Calu3 (cell line): Measurements from ENCODE around the gene TMEM184B. TPM values are rescaled to one million over a fixed set of nuclear protein-coding genes. Genes with fewer than 3 reads are reported as not detected.

Experiments
- BruUV-seq: library from RNA; stranded (reverse); fragments of 400-500 nt; replicated peaks from 2 replicates; lab custom pipeline; 2021; lab: Mats Ljungman, UMichigan
- CTCF ChIA-PET: fragments of 300-600 bp; sonication (Branson Sonifier 250); formaldehyde crosslinking; loops from one replicate; lab custom pipeline; 2022; ENCODE audit warnings: antibody characterized with exemption; lab: Charles Lee
- DNase-seq: peaks from one replicate; pipeline ENCODE4 v3.0.0; 2022
- H3K27ac Mint-ChIP-seq: one replicate; pipeline ENCODE4 v1.8.0; 2022; ENCODE audit warnings: mixed read lengths; ENCODE audit not compliant: unreplicated experiment
- H3K27me3 Mint-ChIP-seq: one replicate; pipeline ENCODE4 v1.8.0; 2022; ENCODE audit warnings: mixed read lengths; ENCODE audit not compliant: unreplicated experiment
- H3K36me3 Mint-ChIP-seq: one replicate; pipeline ENCODE4 v1.8.0; 2022; ENCODE audit warnings: mild to moderate bottlenecking, moderate library complexity, mixed read lengths; ENCODE audit not compliant: insufficient read depth, unreplicated experiment
- H3K4me1 Mint-ChIP-seq: one replicate; pipeline ENCODE4 v1.8.0; 2022; ENCODE audit warnings: mild to moderate bottlenecking, low read depth, mixed read lengths; ENCODE audit not compliant: unreplicated experiment
- H3K4me3 Mint-ChIP-seq: one replicate; pipeline ENCODE4 v1.8.0; 2022; ENCODE audit warnings: mild to moderate bottlenecking, low read depth, moderate library complexity, mixed read lengths; ENCODE audit not compliant: unreplicated experiment
- H3K9me3 Mint-ChIP-seq: one replicate; pipeline ENCODE4 v1.8.0; 2022; ENCODE audit warnings: low read depth, mixed read lengths; ENCODE audit not compliant: unreplicated experiment
- intact Hi-C: fragments of 100-400 bp; cut with micrococcal nuclease; formaldehyde crosslinking; loops from one replicate; pipeline ENCODE4 v1.10.0; 2022; ENCODE audit not compliant: unreplicated experiment
- total RNA-seq: library from RNA; stranded (reverse); gene quantifications from 2 replicates; pipeline ENCODE4 v1.2.3, GENCODE V29; 2022
- TF ChIP-seq, protein P1 (sequence below): fragments of 200-600 bp; IDR thresholded peaks from one replicate; pipeline ENCODE4 v1.8.0; 2022; ENCODE audit warnings: antibody characterized with exemption; ENCODE audit not compliant: unreplicated experiment

The TMEM184B gene
- total RNA-seq, 1 experiment from 2014 or later = 114 TPM

DNA sequence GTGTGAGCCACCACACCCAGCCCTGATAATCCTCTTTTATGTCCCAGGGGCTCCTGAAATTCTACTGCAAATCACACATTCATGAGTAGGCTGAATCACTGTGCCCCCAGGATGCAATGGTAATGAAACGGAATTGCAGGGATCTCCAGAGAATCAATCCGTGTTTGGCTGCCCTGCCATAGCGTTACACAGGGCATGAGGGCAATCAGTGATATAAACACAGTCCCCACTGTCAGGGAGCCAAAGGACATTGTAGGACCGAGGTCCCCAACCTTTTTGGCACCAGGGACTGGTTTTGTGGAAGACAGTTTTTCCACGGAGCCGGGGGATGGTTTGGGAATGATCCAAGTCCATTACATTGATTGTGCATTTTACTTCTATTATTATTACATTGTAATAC lies 82.2 kb downstream of the TMEM184B start:
- DNase-seq = no peak
- H3K27me3 Mint-ChIP-seq = no peaks in the 10 kb centered on the region
- peaks cover 42% of the 10 kb centered on the region for H3K4me1 Mint-ChIP-seq
- no TSS peak for BruUV-seq
- intact Hi-C loops = no loop called here
- CTCF ChIA-PET = no interaction called here
- TF ChIP-seq, protein P1, sequence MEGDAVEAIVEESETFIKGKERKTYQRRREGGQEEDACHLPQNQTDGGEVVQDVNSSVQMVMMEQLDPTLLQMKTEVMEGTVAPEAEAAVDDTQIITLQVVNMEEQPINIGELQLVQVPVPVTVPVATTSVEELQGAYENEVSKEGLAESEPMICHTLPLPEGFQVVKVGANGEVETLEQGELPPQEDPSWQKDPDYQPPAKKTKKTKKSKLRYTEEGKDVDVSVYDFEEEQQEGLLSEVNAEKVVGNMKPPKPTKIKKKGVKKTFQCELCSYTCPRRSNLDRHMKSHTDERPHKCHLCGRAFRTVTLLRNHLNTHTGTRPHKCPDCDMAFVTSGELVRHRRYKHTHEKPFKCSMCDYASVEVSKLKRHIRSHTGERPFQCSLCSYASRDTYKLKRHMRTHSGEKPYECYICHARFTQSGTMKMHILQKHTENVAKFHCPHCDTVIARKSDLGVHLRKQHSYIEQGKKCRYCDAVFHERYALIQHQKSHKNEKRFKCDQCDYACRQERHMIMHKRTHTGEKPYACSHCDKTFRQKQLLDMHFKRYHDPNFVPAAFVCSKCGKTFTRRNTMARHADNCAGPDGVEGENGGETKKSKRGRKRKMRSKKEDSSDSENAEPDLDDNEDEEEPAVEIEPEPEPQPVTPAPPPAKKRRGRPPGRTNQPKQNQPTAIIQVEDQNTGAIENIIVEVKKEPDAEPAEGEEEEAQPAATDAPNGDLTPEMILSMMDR = no peak
- no peak overlapping the region for H3K27ac Mint-ChIP-seq
- H3K36me3 Mint-ChIP-seq = no peaks in the 10 kb centered on the region
- no peak overlapping the region for H3K4me3 Mint-ChIP-seq
- H3K9me3 Mint-ChIP-seq = no peaks in the 10 kb centered on the region

DNA sequence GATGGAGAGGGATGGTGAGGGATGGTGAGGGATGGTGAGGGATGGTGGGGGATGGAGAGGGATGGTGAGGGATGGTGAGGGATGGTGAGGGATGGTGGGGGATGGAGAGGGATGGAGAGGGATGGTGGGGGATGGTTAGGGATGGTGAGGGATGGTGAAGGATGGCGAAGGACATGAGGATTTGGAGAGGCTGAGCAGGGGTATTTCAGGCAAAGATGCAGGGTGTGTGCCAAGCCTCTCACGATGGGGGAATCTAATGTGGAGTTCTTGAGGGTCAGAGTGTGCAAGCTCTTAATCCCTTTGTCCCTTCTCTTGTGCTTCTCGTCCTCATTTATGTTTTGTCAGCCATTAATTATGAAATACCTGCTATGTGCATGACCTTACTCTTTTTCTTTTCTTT lies 83.7 kb downstream of the TMEM184B start:
- Mint-ChIP-seq H3K4me1 (peaks cover 37% of the 10 kb centered on the region), H3K36me3 (no peaks in the 10 kb centered on the region), H3K27ac (no peak overlapping the region), H3K27me3 (no peaks in the 10 kb centered on the region), H3K4me3 (no peak overlapping the region), H3K9me3 (no peaks in the 10 kb centered on the region)
- TF ChIP-seq, protein P1 = no peak
- CTCF ChIA-PET = no interaction called here
- intact Hi-C loops = no loop called here
- DNase-seq = no peak
- BruUV-seq = no TSS peak

DNA sequence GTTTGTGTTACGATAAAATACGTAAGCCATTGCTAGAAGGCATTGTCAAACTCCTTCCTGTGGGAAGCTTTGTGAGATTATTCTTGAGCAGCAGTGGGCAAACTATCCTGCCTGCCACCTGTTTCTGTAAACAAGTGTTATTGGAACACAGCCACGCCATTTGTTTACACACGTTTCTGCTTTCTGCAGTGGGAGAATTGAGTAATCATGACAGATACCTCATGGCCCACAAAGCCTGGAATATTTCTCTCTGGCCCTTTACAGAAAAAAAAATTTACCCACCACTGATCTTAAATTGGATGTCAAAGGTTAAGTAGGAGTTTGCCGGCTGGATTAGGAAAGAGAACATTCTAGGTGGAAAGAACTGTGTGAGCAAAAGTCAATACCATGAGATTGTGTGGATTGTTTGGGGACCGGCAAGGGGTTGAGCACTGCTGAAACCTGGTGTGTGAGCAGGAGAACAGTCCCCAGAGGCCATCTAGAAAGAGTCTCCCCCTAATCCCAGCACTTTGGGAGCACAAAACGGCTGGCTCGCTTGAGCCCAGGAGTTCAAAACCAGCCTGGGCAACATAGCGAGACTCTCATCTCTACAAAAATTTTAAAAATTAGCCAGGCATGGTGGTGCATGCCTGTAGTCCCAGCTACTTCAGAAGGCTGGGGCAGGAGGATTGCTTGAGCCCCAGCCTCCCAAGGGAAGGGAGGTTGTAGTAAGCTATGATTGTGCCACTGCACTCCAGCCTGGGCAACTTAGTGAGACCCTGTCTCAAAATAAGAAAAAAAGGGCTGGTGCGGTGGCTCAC lies 85.2 kb downstream of the TMEM184B start:
- no peaks in the 10 kb centered on the region for H3K36me3 Mint-ChIP-seq
- no peak for DNase-seq
- CTCF ChIA-PET = no interaction called here
- H3K4me3 Mint-ChIP-seq = no peak overlapping the region
- H3K27me3 Mint-ChIP-seq = no peaks in the 10 kb centered on the region
- peaks cover 28% of the 10 kb centered on the region for H3K4me1 Mint-ChIP-seq
- TF ChIP-seq, protein P1 = no peak
- intact Hi-C loops = no loop called here
- H3K27ac Mint-ChIP-seq = no peak overlapping the region
- BruUV-seq = no TSS peak
- no peaks in the 10 kb centered on the region for H3K9me3 Mint-ChIP-seq

DNA sequence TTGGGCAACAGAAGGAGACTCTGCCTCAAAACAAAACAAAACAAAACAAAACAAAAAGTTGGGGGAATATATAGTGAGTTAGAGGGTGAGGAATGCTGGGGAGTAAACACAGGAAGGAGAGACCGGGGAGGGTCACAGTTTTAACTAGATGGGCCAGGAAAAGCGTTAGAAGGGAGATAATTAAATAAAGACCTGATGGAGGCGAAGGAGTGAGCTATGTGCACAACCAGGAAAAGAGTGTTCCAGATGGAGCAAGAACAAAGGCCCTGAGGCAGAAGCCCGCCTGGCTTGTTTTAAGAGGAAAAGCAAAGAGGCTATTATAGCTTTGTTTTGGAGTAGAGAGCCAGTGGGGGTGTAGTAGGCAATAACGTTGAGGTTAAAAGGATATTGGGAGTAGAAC lies 86.4 kb downstream of the TMEM184B start:
- peak overlapping the region; percentile 42 for H3K27ac Mint-ChIP-seq
- intact Hi-C loops = no loop called here
- no TSS peak for BruUV-seq

More for the DNA sequence above, 86.4 kb downstream of the TMEM184B start:
- no peak overlapping the region for H3K4me3 Mint-ChIP-seq
- DNase-seq = no peak
- H3K27me3 Mint-ChIP-seq = no peaks in the 10 kb centered on the region
- H3K9me3 Mint-ChIP-seq = no peaks in the 10 kb centered on the region
- peaks cover 24% of the 10 kb centered on the region for H3K4me1 Mint-ChIP-seq
- H3K36me3 Mint-ChIP-seq = peaks cover 11% of the 10 kb centered on the region
- CTCF ChIA-PET = no interaction called here
- TF ChIP-seq, protein P1 = no peak
